Nasal cavity respiratory epithelium epithelial cell of viscerocranial mucosa (primary cell): Measurements from ENCODE around the gene KRTAP4-3. TPM values are rescaled to one million over a fixed set of nuclear protein-coding genes. Genes with fewer than 3 reads are reported as not detected.

Experiments used
- total RNA-seq: library from RNA; depleted of rRNA; stranded (reverse); fragments of >200 nt; gene quantifications from 2 replicates; pipeline ENCODE4 v1.2.3, GENCODE V29; 2014

The KRTAP4-3 gene
- not detected in 2 replicates for total RNA-seq

DNA sequence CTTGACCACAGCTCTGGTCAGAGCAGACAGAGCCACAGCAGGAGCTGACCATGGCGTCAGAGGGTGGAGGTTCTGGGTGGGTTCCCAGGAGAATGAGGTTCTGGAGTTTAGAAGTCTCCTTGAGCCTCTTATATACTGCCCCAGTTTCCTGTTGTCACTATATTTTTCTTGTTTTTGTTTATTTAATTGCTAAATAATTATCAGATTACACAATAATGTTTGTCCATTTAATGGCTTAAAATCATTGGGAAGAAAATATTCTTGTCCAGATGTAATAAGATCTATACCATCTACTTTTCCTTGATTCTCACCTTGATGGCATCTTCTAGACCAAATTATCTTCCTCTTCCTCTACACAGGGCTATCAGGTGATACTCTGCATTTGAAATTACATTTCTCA lies at the start of gene KRTAP4-3:
TSS of gene KRTAP4-3 (minus strand) at position 101 of the 400 bp plus-strand sequence. CDS start at position 52, 49 bp downstream.

DNA sequence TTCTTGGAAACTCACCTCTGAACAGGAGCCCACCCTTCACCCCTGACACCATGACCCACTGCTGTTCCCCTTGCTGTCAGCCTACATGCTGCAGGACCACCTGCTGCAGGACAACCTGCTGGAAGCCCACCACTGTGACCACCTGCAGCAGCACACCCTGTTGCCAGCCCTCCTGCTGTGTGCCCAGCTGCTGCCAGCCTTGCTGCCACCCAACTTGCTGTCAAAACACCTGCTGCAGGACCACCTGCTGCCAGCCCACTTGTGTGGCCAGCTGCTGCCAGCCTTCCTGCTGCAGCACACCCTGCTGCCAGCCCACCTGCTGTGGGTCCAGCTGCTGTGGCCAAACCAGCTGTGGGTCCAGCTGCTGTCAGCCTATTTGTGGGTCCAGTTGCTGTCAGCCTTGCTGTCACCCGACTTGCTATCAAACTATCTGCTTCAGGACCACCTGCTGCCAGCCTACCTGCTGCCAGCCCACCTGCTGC lies 21.9 kb upstream of the KRTAP4-3 start, which contains the start of gene KRTAP9-1:
TSS of gene KRTAP9-1 (plus strand) at position 51 of the 482 bp plus-strand sequence. CDS start at position 51, 0 bp downstream.

DNA sequence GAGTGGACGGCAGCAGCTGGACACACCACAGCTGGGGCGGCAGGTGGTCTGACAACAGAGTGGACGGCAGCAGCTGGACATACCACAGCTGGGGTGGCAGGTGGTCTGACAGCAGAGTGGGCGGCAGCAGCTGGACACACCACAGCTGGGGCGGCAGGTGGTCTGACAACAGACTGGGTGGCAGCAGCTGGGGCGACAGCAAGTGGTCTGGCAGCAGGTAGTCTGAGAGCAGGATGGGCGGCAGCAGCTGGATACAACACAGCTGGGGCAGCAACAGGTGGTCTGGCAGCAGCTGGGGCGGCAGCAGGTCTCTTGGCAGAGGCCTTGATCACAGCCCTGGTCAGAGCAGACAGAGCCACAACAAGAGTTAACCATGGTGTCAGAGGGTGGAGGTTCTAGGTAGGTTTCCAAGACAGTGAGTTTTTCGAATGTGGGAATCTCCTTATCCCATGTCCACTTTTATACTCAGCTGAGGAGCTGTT lies 16.5 kb upstream of the KRTAP4-3 start, which contains the start of gene KRTAP4-1:
TSS of gene KRTAP4-1 (minus strand) at position 432 of the 482 bp plus-strand sequence. CDS start at position 375, 57 bp downstream.

DNA sequence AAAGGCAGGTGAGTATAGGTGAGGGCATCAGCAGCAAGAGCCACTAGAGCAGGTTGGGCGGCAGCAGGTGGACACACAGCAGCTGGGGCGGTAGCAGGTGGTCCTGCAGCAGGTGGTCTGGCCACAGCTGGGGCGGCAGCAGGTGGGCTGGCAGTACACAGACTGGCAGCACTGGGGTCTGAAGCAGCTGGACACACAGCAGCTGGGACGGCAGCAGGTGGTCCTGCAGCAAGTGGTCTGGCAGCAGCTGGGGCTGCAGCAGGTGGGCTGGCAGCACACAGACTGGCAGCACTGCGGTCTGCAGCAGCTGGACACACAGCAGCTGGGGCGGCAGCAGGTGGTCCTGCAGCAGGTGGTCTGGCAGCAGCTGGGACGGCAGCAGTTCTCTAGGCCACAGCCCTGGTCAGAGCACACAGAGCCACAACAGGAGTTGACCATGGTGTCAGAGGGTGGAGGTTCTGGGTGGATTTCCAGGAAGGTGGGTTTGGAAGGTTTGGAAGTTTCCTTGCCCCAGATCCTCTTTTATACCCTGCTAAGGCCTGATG lies 9.8 kb upstream of the KRTAP4-3 start, which contains the start of gene KRTAP4-2:
TSS of gene KRTAP4-2 (minus strand) at position 495 of the 545 bp plus-strand sequence. CDS start at position 438, 57 bp downstream.

DNA sequence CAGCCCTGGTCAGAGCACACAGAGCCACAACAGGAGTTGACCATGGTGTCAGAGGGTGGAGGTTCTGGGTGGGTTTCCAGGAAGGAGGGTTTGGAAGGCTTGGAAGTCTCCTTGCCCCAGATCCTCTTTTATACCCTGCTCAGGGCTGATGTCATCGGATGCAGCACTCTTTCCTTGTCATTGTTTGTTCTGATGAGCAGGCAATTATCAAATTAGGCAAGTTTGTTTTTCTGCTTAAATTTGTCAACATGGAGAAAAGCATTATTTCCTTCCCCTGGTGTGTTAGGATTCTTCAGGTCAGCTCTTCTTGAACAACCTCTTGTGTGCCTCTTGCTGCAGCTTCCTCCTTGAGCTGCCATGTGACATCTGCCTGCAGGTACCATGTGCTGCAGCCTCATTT lies 7.4 kb downstream of the KRTAP4-3 start, which contains the start of gene KRTAP4-4:
TSS of gene KRTAP4-4 (minus strand) at position 101 of the 400 bp plus-strand sequence. CDS start at position 44, 57 bp downstream.

DNA sequence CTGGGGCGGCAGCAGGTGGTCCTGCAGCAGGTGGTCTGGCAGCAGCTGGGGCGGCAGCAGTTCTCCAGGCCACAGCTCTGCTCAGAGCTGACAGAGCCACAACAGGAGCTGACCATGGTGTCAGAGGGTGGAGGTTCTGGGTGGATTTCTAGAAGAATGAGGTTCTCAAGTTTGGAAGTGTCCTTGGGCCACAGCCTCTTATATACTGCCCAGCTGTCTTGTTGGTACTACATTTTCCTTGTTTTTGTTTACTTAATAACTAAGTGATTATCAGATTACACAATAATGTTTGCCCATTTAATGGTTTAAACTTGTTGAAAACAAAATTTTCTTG lies 18.4 kb downstream of the KRTAP4-3 start, which contains the start of gene KRTAP4-5:
TSS of gene KRTAP4-5 (minus strand) at position 174 of the 334 bp plus-strand sequence. CDS start at position 116, 58 bp downstream.

DNA sequence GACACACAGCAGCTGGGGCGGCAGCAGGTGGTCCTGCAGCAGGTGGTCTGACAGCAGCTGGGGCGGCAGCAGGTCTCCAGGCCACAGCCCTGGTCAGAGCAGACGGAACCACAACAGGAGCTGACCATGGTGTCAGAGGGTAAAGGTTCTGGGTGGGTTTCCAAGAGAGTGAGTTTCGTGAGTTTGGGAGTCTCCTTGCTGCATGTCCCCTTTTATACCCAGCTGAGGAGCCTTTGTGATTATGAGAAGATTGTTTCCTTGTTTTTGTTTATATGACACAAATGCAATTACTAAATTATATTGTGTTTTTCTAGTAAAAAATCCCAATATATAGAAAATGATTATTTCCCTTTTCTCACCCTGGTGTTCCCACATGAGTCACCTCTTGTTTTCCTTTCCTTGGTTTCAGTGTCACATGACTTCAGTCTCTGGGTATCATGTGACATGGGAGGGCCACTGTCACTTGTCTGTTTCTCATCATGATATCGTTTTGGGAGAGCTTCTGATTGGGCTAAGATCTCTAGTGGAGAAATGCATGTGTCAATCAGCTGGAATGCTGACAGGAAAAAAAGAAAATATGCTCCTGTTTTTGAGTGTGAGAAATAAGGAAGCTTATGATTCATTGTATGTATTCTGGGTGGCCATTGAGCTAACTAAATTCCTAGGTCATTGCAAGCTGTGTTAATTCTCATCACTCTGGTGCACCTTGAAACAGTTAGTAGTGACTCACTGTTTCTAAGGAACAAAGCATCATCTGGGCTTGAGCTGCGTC lies 27.5 kb downstream of the KRTAP4-3 start, which contains the start of gene KRTAP4-6:
TSS of gene KRTAP4-6 (minus strand) at position 185 of the 772 bp plus-strand sequence. CDS start at position 128, 57 bp downstream.

DNA sequence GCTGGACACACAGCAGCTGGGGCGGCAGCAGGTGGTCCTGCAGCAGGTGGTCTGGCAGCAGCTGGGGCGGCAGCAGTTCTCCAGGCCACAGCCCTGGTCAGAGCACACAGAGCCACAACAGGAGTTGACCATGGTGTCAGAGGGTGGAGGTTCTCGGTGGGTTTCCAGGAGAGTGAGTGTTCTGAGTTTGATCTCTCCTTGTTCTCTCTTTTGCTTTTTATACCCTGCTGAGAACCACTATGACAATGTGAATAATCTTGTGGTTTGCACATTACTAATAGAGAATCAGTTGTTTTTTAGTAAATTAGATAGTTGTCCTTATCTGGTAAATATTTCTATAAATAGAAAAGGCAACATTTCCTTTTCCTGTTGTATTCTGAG lies 44.0 kb downstream of the KRTAP4-3 start, which contains the start of gene KRTAP4-12:
TSS of gene KRTAP4-12 (minus strand) at position 192 of the 381 bp plus-strand sequence. CDS start at position 132, 60 bp downstream.

DNA sequence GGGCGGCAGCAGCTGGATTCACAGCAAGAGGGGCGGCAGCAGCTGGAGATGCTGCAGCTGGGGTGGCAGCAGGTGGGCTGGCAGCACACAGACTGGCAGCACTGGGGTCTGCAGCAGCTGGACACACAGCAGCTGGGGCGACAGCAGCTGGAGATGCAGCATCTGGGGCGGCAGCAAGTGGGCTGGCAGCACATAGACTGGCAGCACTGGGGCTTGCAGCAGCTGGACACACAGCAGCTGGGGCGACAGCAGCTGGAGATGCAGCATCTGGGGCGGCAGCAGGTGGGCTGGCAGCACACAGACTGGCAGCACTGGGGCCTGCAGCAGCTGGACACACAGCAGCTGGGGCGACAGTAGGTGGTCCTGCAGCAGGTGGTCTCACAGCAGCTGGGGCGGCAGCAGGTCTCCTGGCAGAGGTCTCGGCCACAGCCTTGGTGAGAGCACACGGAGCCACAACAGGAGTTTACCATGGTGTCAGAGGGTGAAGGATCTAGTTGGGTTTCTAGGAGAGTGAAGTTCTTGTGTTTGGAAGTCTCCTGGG lies 50.1 kb downstream of the KRTAP4-3 start, which contains the start of gene KRTAP4-11:
TSS of gene KRTAP4-11 (minus strand) at position 528 of the 541 bp plus-strand sequence. CDS start at position 470, 58 bp downstream.

Other genes starting within 250 kb of the KRTAP4-3 start
- 27.3 and 86.5 TPM in 2 replicates for gene KRT23, start 230.6 kb downstream of the KRTAP4-3 start, total RNA-seq
- 0.28 TPM in 1 of 2 replicates, not detected in the other for gene KRT39, start 201.3 kb downstream of the KRTAP4-3 start, total RNA-seq
- 0.36 TPM in 1 of 2 replicates, not detected in the other for gene KRT40, start 183.9 kb downstream of the KRTAP4-3 start, total RNA-seq
- not detected in 2 replicates for gene KRTAP3-3, start 174.1 kb downstream of the KRTAP4-3 start, total RNA-seq
- gene KRTAP3-2, start 168.3 kb downstream of the KRTAP4-3 start, total RNA-seq, result not detected in 2 replicates
- gene KRTAP3-1, start 159.1 kb downstream of the KRTAP4-3 start, total RNA-seq, result not detected in 2 replicates
- gene KRTAP1-5, start 141.0 kb downstream of the KRTAP4-3 start, total RNA-seq, result not detected in 2 replicates
- not detected in 2 replicates for gene KRTAP1-4, start 138.0 kb downstream of the KRTAP4-3 start, total RNA-seq
- gene KRTAP1-3, start 133.3 kb downstream of the KRTAP4-3 start, total RNA-seq, result not detected in 2 replicates
- not detected in 2 replicates for gene KRTAP1-1, start 126.8 kb downstream of the KRTAP4-3 start, total RNA-seq
- not detected in 2 replicates for gene KRTAP2-1, start 120.9 kb downstream of the KRTAP4-3 start, total RNA-seq
- gene KRTAP2-2, start 113.0 kb downstream of the KRTAP4-3 start, total RNA-seq, result not detected in 2 replicates
- gene KRTAP2-3, start 108.1 kb downstream of the KRTAP4-3 start, total RNA-seq, result 0.93 TPM in 1 of 2 replicates, not detected in the other
- not detected in 2 replicates for gene KRTAP2-4, start 102.3 kb downstream of the KRTAP4-3 start, total RNA-seq
- not detected in 2 replicates for gene KRTAP4-7, start 84.1 kb downstream of the KRTAP4-3 start, total RNA-seq
- gene KRTAP4-8, start 70.1 kb downstream of the KRTAP4-3 start, total RNA-seq, result not detected in 2 replicates
- not detected in 2 replicates for gene KRTAP4-16, start 66.0 kb downstream of the KRTAP4-3 start, total RNA-seq
- gene KRTAP4-9, start 62.8 kb downstream of the KRTAP4-3 start, total RNA-seq, result not detected in 2 replicates
- gene KRTAP4-11, start 49.8 kb downstream of the KRTAP4-3 start, total RNA-seq, result not detected in 2 replicates
- not detected in 2 replicates for gene KRTAP4-12, start 44.0 kb downstream of the KRTAP4-3 start, total RNA-seq
- not detected in 2 replicates for gene KRTAP4-6, start 27.7 kb downstream of the KRTAP4-3 start, total RNA-seq
- gene KRTAP4-5, start 18.4 kb downstream of the KRTAP4-3 start, total RNA-seq, result not detected in 2 replicates
- gene KRTAP4-4, start 7.5 kb downstream of the KRTAP4-3 start, total RNA-seq, result not detected in 2 replicates
- gene KRTAP4-2, start 10.0 kb upstream of the KRTAP4-3 start, total RNA-seq, result not detected in 2 replicates
- gene KRTAP4-1, start 16.7 kb upstream of the KRTAP4-3 start, total RNA-seq, result not detected in 2 replicates
- gene KRTAP9-1, start 21.7 kb upstream of the KRTAP4-3 start, total RNA-seq, result not detected in 2 replicates
- gene KRTAP9-2, start 58.4 kb upstream of the KRTAP4-3 start, total RNA-seq, result not detected in 2 replicates
- gene KRTAP9-3, start 64.2 kb upstream of the KRTAP4-3 start, total RNA-seq, result not detected in 2 replicates
- gene KRTAP9-8, start 69.8 kb upstream of the KRTAP4-3 start, total RNA-seq, result not detected in 2 replicates
- gene KRTAP9-4, start 81.5 kb upstream of the KRTAP4-3 start, total RNA-seq, result not detected in 2 replicates
- not detected in 2 replicates for gene KRTAP9-9, start 87.2 kb upstream of the KRTAP4-3 start, total RNA-seq
- gene KRTAP9-6, start 97.2 kb upstream of the KRTAP4-3 start, total RNA-seq, result not detected in 2 replicates
- gene KRTAP9-7, start 107.5 kb upstream of the KRTAP4-3 start, total RNA-seq, result not detected in 2 replicates
- not detected in 2 replicates for gene KRTAP29-1, start 134.6 kb upstream of the KRTAP4-3 start, total RNA-seq
- not detected in 2 replicates for gene KRTAP16-1, start 141.1 kb upstream of the KRTAP4-3 start, total RNA-seq
- gene KRTAP17-1, start 147.5 kb upstream of the KRTAP4-3 start, total RNA-seq, result not detected in 2 replicates
- 0.28 and 0.68 TPM in 2 replicates for gene KRT33A, start 182.6 kb upstream of the KRTAP4-3 start, total RNA-seq
- gene KRT33B, start 201.6 kb upstream of the KRTAP4-3 start, total RNA-seq, result 1.1 and 59.1 TPM in 2 replicates
- 1.00 and 2.7 TPM in 2 replicates for gene KRT34, start 214.1 kb upstream of the KRTAP4-3 start, total RNA-seq
- gene KRT31, start 229.4 kb upstream of the KRTAP4-3 start, total RNA-seq, result 0.14 and 0.34 TPM in 2 replicates